GM23338 (cell line): ENCODE results near the gene PTPRN2. TPM values are rescaled to one million over a fixed set of nuclear protein-coding genes. Genes with fewer than 3 reads are reported as not detected.

Experiments
- ATAC-seq: fragments of 200-7000 bp; cut with Tn5 transposase; 3 replicates; pipeline ENCODE4 v1.9.1; 2020
- DNase-seq: peaks from one replicate; pipeline ENCODE4 v3.0.0-alpha.2; 2015; ENCODE audit warnings: low spot score
- H2AFZ ChIP-seq: fragments of 200-600 bp; sonication (generic); 2 replicates; pipeline ENCODE4 v1.8.0; 2016; ENCODE audit warnings: antibody characterized with exemption, mild to moderate bottlenecking, moderate library complexity
- H3F3A ChIP-seq: fragments of 200-600 bp; sonication (generic); replicated peaks from 2 replicates; pipeline ENCODE4 v1.8.0; 2017; ENCODE audit warnings: antibody characterized with exemption, mixed run types, low read depth
- H3K27ac ChIP-seq: fragments of 200-600 bp; sonication (generic); 2 replicates; pipeline ENCODE4 v1.6.1; 2016; ENCODE audit warnings: low read depth
- H3K27me3 ChIP-seq: fragments of 200-600 bp; sonication (generic); 2 replicates; pipeline ENCODE4 v1.8.0; 2016; ENCODE audit warnings: mild to moderate bottlenecking, mixed run types, moderate library complexity; ENCODE audit not compliant: insufficient read depth
- H3K36me3 ChIP-seq: fragments of 200-600 bp; sonication (generic); 2 replicates; pipeline ENCODE4 v1.8.0; 2016; ENCODE audit warnings: mild to moderate bottlenecking; ENCODE audit not compliant: insufficient read depth
- H3K4me1 ChIP-seq: fragments of 200-600 bp; sonication (generic); 2 replicates; pipeline ENCODE4 v1.8.0; 2016; ENCODE audit warnings: mild to moderate bottlenecking, moderate library complexity; ENCODE audit not compliant: insufficient read depth
- H3K4me2 ChIP-seq: fragments of 200-600 bp; sonication (generic); 2 replicates; pipeline ENCODE4 v1.7.1; 2017; ENCODE audit warnings: mixed run types
- H3K4me3 ChIP-seq: fragments of 200-600 bp; sonication (generic); 2 replicates; pipeline ENCODE4 v1.6.1; 2016; ENCODE audit warnings: mixed run types
- H3K79me2 ChIP-seq: fragments of 200-600 bp; sonication (generic); replicated peaks from 2 replicates; pipeline ENCODE4 v1.8.0; 2017; ENCODE audit warnings: mild to moderate bottlenecking; ENCODE audit not compliant: insufficient read depth
- H3K9me2 ChIP-seq: fragments of 200-600 bp; sonication (generic); 2 replicates; pipeline ENCODE4 v1.8.0; 2017; ENCODE audit not compliant: insufficient read depth
- H4K20me1 ChIP-seq: fragments of 200-600 bp; sonication (generic); replicated peaks from 2 replicates; pipeline ENCODE4 v1.8.0; 2017; ENCODE audit warnings: mild to moderate bottlenecking; ENCODE audit not compliant: insufficient read depth
- H3K27ac Mint-ChIP-seq: 2 replicates; pipeline ENCODE4 v1.8.0; 2020; ENCODE audit warnings: inconsistent platforms, mild to moderate bottlenecking, moderate library complexity, mixed read lengths
- H3K27me3 Mint-ChIP-seq: 3 replicates; pipeline ENCODE4 v1.8.0; 2022; ENCODE audit warnings: low read depth, mild to moderate bottlenecking, moderate library complexity, mixed read lengths, inconsistent platforms; ENCODE audit not compliant: insufficient read depth, poor library complexity
- H3K36me3 Mint-ChIP-seq: 3 replicates; pipeline ENCODE4 v1.8.0; 2021; ENCODE audit warnings: low read depth, mild to moderate bottlenecking, inconsistent platforms, moderate library complexity, mixed read lengths
- H3K4me1 Mint-ChIP-seq: 3 replicates; pipeline ENCODE4 v1.8.0; 2020; ENCODE audit warnings: mild to moderate bottlenecking, inconsistent platforms, mixed read lengths
- H3K4me3 Mint-ChIP-seq: 3 replicates; pipeline ENCODE4 v1.8.0; 2021; ENCODE audit warnings: moderate library complexity, mild to moderate bottlenecking, inconsistent platforms, mixed read lengths
- H3K9me3 Mint-ChIP-seq: 3 replicates; pipeline ENCODE4 v1.8.0; 2020; ENCODE audit warnings: moderate library complexity, mild to moderate bottlenecking, inconsistent platforms, mixed read lengths
- CREB1 ChIP-seq: fragments of 250-450 bp; sonication (Bioruptor Pico); IDR thresholded peaks from 2 replicates; pipeline ENCODE4 v1.5.0; 2020; ENCODE audit warnings: low read depth, mild to moderate bottlenecking, moderate library complexity
- EZH2 ChIP-seq: fragments of 200-600 bp; sonication (generic); IDR thresholded peaks from one replicate; pipeline ENCODE4 v1.8.0; 2017; ENCODE audit warnings: antibody characterized with exemption, mild to moderate bottlenecking, low read depth; ENCODE audit not compliant: unreplicated experiment
- JUNB ChIP-seq: IDR thresholded peaks from one replicate; pipeline ENCODE4 v1.6.1; 2016; ENCODE audit warnings: antibody characterized with exemption; ENCODE audit not compliant: unreplicated experiment
- NANOG ChIP-seq: IDR thresholded peaks from 2 replicates; pipeline ENCODE4 v1.6.1; 2016; ENCODE audit warnings: antibody characterized with exemption, borderline replicate concordance
- POLR2AphosphoS5 ChIP-seq: IDR thresholded peaks from 2 replicates; pipeline ENCODE4 v1.6.1; 2016; ENCODE audit warnings: antibody characterized with exemption, low read depth
- STAT1 ChIP-seq: IDR thresholded peaks from one replicate; pipeline ENCODE4 v1.6.1; 2016; ENCODE audit warnings: antibody characterized with exemption; ENCODE audit not compliant: unreplicated experiment
- polyA plus RNA-seq: library from polyadenylated mRNA; unstranded; fragments of >200 nt; fragmentation: Nextera tagmentation; extraction: Ambion mirVana; gene quantifications from 2 replicates; pipeline ENCODE4 v1.2.1, GENCODE V29; 2016
- total RNA-seq: library from RNA; depleted of rRNA; stranded (reverse); fragments of >200 nt; shearing (Covaris generic); gene quantifications from 2 replicates; pipeline ENCODE4 v1.2.3, GENCODE V29; 2014
- TF ChIP-seq, protein P1 (sequence below), 2 experiments: fragments of 200-600 bp in 1 of 2; sonication (generic) in 1 of 2; conservative IDR thresholded peaks; 2 replicates each; pipeline versions ENCODE4 v1.5.1 to v1.6.1; 2016 to 2017; ENCODE audit warnings: antibody characterized with exemption in 2 of 2, low read depth in 2 of 2, mild to moderate bottlenecking in 2 of 2, moderate library complexity in 1 of 2
- TF ChIP-seq, protein P2 (sequence below): IDR thresholded peaks from 2 replicates; pipeline ENCODE4 v1.6.1; 2016; ENCODE audit warnings: antibody characterized with exemption
- TF ChIP-seq, protein P3 (sequence below): IDR thresholded peaks from one replicate; pipeline ENCODE4 v1.6.1; 2018; ENCODE audit warnings: antibody characterized with exemption; ENCODE audit not compliant: unreplicated experiment

PTPRN2 gene
- total and polyA plus RNA-seq, 2 experiments from 2014 or later, result 0.87 to 4.0 TPM

DNA sequence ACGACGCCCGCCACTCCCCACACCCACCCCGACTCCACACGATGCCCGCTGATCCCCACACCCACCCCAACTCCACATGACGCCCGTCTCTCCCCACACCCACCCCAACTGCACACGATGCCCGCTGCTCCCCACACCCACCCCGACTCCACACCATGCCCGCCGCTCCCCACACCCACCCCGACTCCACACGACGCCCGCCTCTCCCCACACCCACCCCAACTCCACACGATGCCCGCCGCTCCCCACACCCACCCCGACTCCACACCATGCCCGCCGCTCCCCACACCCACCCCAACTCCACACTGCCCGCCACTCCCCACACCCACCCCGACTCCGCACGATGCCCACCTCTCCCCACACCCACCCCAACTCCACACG lies 933.8 kb downstream of the PTPRN2 start (continued):
- TF ChIP-seq, protein P1, sequence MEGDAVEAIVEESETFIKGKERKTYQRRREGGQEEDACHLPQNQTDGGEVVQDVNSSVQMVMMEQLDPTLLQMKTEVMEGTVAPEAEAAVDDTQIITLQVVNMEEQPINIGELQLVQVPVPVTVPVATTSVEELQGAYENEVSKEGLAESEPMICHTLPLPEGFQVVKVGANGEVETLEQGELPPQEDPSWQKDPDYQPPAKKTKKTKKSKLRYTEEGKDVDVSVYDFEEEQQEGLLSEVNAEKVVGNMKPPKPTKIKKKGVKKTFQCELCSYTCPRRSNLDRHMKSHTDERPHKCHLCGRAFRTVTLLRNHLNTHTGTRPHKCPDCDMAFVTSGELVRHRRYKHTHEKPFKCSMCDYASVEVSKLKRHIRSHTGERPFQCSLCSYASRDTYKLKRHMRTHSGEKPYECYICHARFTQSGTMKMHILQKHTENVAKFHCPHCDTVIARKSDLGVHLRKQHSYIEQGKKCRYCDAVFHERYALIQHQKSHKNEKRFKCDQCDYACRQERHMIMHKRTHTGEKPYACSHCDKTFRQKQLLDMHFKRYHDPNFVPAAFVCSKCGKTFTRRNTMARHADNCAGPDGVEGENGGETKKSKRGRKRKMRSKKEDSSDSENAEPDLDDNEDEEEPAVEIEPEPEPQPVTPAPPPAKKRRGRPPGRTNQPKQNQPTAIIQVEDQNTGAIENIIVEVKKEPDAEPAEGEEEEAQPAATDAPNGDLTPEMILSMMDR (conservative IDR thresholded peaks at IDR 0.05; ENCODE audit: low read depth in 2 of 2), result no peak
- no peak for TF ChIP-seq POLR2AphosphoS5
- TF ChIP-seq CREB1 (CRISPR knock-in tag), result no peak
- TF ChIP-seq JUNB, result no peak
- TF ChIP-seq, protein P2, sequence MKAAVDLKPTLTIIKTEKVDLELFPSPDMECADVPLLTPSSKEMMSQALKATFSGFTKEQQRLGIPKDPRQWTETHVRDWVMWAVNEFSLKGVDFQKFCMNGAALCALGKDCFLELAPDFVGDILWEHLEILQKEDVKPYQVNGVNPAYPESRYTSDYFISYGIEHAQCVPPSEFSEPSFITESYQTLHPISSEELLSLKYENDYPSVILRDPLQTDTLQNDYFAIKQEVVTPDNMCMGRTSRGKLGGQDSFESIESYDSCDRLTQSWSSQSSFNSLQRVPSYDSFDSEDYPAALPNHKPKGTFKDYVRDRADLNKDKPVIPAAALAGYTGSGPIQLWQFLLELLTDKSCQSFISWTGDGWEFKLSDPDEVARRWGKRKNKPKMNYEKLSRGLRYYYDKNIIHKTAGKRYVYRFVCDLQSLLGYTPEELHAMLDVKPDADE, result no peak
- TF ChIP-seq, protein P3, sequence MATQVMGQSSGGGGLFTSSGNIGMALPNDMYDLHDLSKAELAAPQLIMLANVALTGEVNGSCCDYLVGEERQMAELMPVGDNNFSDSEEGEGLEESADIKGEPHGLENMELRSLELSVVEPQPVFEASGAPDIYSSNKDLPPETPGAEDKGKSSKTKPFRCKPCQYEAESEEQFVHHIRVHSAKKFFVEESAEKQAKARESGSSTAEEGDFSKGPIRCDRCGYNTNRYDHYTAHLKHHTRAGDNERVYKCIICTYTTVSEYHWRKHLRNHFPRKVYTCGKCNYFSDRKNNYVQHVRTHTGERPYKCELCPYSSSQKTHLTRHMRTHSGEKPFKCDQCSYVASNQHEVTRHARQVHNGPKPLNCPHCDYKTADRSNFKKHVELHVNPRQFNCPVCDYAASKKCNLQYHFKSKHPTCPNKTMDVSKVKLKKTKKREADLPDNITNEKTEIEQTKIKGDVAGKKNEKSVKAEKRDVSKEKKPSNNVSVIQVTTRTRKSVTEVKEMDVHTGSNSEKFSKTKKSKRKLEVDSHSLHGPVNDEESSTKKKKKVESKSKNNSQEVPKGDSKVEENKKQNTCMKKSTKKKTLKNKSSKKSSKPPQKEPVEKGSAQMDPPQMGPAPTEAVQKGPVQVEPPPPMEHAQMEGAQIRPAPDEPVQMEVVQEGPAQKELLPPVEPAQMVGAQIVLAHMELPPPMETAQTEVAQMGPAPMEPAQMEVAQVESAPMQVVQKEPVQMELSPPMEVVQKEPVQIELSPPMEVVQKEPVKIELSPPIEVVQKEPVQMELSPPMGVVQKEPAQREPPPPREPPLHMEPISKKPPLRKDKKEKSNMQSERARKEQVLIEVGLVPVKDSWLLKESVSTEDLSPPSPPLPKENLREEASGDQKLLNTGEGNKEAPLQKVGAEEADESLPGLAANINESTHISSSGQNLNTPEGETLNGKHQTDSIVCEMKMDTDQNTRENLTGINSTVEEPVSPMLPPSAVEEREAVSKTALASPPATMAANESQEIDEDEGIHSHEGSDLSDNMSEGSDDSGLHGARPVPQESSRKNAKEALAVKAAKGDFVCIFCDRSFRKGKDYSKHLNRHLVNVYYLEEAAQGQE, result no peak
- no peak for TF ChIP-seq NANOG
- TF ChIP-seq STAT1, result no peak
- no peak for TF ChIP-seq EZH2

DNA sequence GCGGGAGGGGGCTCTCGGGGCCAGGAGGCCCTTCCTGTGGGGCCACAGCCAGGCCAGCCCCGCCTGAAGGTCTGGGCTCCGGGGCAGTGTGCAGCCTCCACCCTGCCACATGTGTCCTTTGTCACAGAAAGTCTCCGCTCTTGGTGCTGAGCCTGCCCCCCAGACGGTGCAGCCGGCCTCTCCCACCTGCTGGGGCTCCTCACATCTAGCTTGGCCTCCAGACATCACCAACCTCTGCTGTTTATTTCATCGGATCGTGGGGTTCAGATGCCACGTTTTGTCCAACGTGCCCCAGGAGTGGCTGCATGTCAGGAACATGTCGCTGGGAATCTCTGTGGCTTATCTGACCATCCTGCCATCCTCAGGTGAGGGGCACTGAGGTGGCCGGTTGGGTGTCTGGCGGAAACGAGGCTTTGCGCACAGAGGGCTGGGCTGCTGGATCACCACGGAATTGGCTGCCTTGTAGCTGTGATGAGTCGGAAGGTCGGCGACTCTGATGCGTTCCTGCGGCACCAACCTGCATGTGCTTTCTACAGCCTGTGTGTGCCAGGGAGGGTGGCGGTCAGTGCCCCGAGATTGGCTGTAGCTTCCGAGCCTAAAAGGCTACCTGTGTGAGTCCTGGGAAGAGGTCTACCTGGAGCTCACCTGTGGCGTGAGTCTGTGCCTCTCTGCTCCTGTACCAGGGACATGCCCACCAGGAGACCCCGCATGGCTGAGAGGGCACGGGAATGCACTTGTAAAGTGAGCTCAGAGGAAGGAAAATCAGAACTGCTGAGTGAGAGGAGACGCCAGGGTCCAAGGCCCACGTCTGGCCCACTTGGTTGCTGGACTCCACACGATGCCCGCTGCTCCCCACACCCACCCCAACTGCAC lies 934.4 kb downstream of the PTPRN2 start:
- Histone ChIP-seq H3F3A (no peaks in the 10 kb centered on the region), H4K20me1 (no peaks in the 10 kb centered on the region), H3K36me3 (no peaks in the 10 kb centered on the region), H3K4me3 (no peak overlapping the region), H3K4me1 (no peaks in the 10 kb centered on the region), H2AFZ (no peak overlapping the region), H3K9me2 (no peaks in the 10 kb centered on the region), H3K4me2 (no peak overlapping the region), H3K27me3 (no peaks in the 10 kb centered on the region), H3K27ac (no peak overlapping the region), H3K79me2 (no peaks in the 10 kb centered on the region)
- H3K27me3 Mint-ChIP-seq, result peaks cover 7% of the 10 kb centered on the region
- H3K36me3 Mint-ChIP-seq, result peaks cover 33% of the 10 kb centered on the region
- no peaks in the 10 kb centered on the region; the same call in 2 of the 3 replicates for H3K4me1 Mint-ChIP-seq
- ATAC-seq (no peak), DNase-seq (no peak)
- H3K27ac Mint-ChIP-seq, result no peak overlapping the region
- peaks cover 39% of the 10 kb centered on the region for H3K9me3 Mint-ChIP-seq
- H3K4me3 Mint-ChIP-seq, result no peak overlapping the region
- TF ChIP-seq NANOG (no peak), STAT1 (no peak)
- TF ChIP-seq, protein P1 (conservative IDR thresholded peaks at IDR 0.05; ENCODE audit: low read depth in 2 of 2), result no peak
- TF ChIP-seq, protein P3, result no peak
